ENCODE data around the gene USP3. TPM values are rescaled to one million over a fixed set of nuclear protein-coding genes. Genes with fewer than 3 reads are reported as not detected.
"Not testable (repeated sequence)": the region's sequence is repeated elsewhere in the genome, so short reads cannot be mapped to it uniquely, and the experiment has no call there.

Gene USP3
- polyA plus RNA-seq, 1 donor: 52.0 TPM

- DNase-seq: peak; percentile 89
These were observed 105.9 kb downstream of the USP3 start for GRCh38 chr15:63610209-63610841.

GRCh38 chr15:63611177-63611576 is 106.8 kb downstream of the USP3 start:
- DNase-seq: no peak

- DNase-seq: no peak
These were observed 107.9 kb downstream of the USP3 start for GRCh38 chr15:63612300-63612699.

GRCh38 chr15:63615935-63616334 is 111.5 kb downstream of the USP3 start:
- DNase-seq: no peak

GRCh38 chr15:63617147-63617546 is 112.8 kb downstream of the USP3 start:
- DNase-seq: not testable (repeated sequence)

- DNase-seq: not testable (repeated sequence)
These were observed 113.2 kb downstream of the USP3 start for GRCh38 chr15:63617627-63618026.

GRCh38 chr15:63620760-63621159 is 116.4 kb downstream of the USP3 start:
- DNase-seq: not testable (repeated sequence)

- no peak for DNase-seq
These were observed 119.0 kb downstream of the USP3 start for GRCh38 chr15:63623232-63623969.

- DNase-seq: no peak
These were observed 122.6 kb downstream of the USP3 start for GRCh38 chr15:63626955-63627354.

GRCh38 chr15:63628123-63628822 is 123.9 kb downstream of the USP3 start:
- no peak for DNase-seq

GRCh38 chr15:63630036-63630751 is 125.8 kb downstream of the USP3 start:
- no peak for DNase-seq

- no peak for DNase-seq
These were observed 128.9 kb downstream of the USP3 start for GRCh38 chr15:63633312-63633711.

GRCh38 chr15:63634154-63634553 is 129.8 kb downstream of the USP3 start:
- no peak for DNase-seq

GRCh38 chr15:63636518-63637061 is 132.2 kb downstream of the USP3 start:
- no peak for DNase-seq

- no peak for DNase-seq
These were observed 134.4 kb downstream of the USP3 start for GRCh38 chr15:63638839-63639238.

GRCh38 chr15:63640146-63640545 is 135.8 kb downstream of the USP3 start:
- no peak for DNase-seq

Other genes with a start within 250 kb of the USP3 start
- 19.6 TPM for gene APH1B, start 227.0 kb upstream of the USP3 start, polyA plus RNA-seq (ENCODE audit: insufficient read length)
- gene CA12, start 122.7 kb upstream of the USP3 start, polyA plus RNA-seq (ENCODE audit: insufficient read length): 151 TPM
- gene FBXL22, start 92.8 kb downstream of the USP3 start, polyA plus RNA-seq (ENCODE audit: insufficient read length): 1.7 TPM

Measured in left kidney (tissue), 2 donors.